A549 (cell line): ENCODE measurements around the gene HIGD1A.

Experiments
- BHLHE40 ChIP-seq: IDR thresholded peaks from 2 replicates; pipeline ENCODE4 v1.6.1; 2012; ENCODE audit warnings: low read depth, low read length, inconsistent platforms
- CTCF ChIP-seq: fragments of >200 bp; sonication (Bioruptor Twin); formaldehyde crosslinking; IDR thresholded peaks from 3 replicates; pipeline ENCODE4 v1.5.1; 2016
- EHMT2 ChIP-seq: fragments of 200-600 bp; sonication (generic); IDR thresholded peaks from 2 replicates; pipeline ENCODE4 v1.6.1; 2016; ENCODE audit warnings: antibody characterized with exemption, low read depth, mild to moderate bottlenecking, moderate library complexity
- MAX ChIP-seq: IDR thresholded peaks from 2 replicates; pipeline ENCODE4 v1.6.1; 2012

GRCh38 chr3:42801784-42802183 lies 2.5 kb downstream of the HIGD1A start:
- TF ChIP-seq EHMT2 = no peak
- no peak for TF ChIP-seq CTCF
- TF ChIP-seq BHLHE40 = no peak
- TF ChIP-seq MAX = no peak
